ENCODE measurements around the gene LSM12.
"Not testable (repeated sequence)": the region's sequence is repeated elsewhere in the genome, so short reads cannot be mapped to it uniquely, and the experiment has no call there.

The LSM12 gene

DNA sequence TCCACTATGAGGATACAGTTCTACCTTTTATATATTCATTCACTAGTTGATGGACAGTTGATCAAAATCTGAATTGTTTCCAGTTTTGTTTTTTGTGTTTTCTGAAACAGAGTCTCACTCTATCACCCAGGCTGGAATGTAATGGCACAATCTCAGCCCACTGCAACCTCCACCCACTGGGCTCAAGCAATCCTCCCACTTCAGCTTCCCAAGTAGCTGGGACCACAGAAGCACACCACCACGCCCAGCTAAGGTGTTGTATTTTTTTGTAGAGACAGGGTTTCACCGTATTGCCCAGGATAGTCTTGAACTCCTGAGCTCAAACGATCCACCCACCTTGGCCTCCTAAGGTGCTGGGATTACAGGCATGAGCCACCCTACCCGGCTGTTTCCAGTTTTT, 21.0 kb downstream of the LSM12 start:
- DNase-seq = no peak

DNA sequence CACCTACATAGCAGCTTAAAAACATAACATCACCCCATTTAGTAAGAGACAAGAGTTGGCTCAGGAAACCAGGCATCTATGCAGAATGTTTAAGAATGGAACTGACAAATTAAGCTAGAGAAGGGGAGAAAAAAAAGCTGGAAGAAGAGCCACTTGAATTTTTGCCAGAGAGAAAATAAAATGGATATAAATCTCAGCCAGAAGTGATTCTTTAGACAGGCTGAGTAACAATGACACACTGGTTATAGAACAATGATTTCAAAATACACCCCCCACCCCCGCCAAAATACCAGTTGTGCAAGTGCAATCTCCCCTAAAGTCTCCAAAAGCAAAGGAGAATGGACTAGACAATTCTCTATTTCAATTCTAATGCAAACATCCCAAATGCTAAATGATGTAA, 22.4 kb downstream of the LSM12 start:
- no peak for DNase-seq

GRCh38 chr17:44043272-44043696, 23.2 kb downstream of the LSM12 start:
- peak in 3 of 58 donors; percentile 4 to 11 (median 4) for DNase-seq

DNA sequence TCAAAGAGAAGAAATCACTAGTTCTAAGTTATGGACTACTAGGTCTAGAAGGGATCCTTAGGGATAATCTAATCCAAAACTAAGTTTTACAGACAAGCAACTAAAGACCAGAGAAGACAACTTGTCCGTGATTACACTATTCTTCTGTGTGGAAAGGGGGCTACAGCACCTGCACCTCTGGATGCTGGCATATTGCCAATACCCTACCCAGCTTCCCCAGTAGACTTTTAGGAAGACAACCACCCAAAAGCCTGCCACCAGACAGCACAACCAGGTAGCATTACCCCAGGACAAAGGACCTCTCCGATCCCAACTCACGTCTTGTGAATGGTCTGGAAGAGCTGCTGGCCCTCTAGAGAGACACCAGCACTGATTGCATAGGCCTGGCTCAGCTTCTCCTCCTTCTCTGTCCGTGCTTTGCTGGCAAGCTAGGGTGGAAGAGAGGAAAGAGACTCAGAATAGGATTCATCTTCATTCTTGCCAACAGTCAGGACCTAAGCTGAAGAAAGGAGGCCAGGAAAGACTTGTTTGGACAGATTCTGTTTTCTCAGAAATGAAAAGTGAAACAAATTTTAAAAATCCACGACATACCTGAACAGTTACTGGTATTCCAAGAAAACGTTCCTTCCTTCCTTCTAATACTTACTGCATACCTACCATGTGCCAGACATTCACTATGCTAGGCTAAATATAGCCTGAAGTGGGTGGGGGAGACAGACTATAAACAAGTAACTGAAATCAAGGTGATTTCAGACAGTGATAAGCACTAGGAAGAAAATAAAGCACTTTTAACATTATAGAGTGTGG, 26.4 kb downstream of the LSM12 start:
- no peak for DNase-seq

DNA sequence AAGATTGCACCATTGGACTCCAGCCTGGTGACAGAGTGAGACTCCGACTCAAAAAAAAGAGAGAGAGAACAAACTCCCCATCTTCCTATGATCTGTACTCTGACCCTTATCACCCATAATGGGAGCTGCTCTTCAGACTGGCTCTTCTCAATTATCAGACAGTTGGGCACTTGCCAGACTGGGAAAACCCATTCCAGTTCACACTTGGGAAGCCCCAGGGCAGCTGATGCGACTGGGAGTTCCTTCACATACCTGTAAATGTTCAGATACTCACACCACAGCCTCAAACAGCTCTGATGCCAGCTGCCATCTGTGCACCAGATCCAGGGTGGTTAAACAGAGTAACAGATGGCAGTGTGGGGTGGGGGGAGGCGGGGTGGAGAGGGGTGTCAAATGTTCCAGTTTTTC, 27.9 kb downstream of the LSM12 start:
- DNase-seq = peak in 25 of 58 donors; percentile 8 to 64 (median 34)

GRCh38 chr17:44037471-44037870, 29.0 kb downstream of the LSM12 start:
- no peak for DNase-seq

- DNase-seq = not testable (repeated sequence)
Observed at GRCh38 chr17:44034688-44035087, 31.8 kb downstream of the LSM12 start.

- no peak for DNase-seq
Observed at GRCh38 chr17:44033861-44034408, 32.5 kb downstream of the LSM12 start.

DNA sequence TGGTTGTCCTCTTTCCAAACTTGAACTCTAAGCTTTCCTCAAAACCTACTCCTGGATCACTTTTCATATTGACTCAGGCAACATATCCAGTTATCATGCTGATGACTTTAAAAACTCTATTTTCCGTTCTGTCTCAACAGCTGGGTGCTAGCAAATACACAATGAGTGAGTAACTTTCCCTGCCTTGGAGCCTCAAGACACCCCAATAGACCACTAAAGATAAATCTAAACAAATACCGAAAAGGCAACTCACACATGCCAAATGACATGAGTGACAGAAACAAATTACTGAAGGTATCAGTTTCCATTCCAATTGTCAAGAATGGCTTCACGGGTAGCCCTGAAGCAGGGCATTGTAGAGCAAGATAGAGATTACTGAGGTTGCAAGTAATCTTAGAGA, 36.0 kb downstream of the LSM12 start:
- DNase-seq = no peak

- DNase-seq = no peak
Observed at GRCh38 chr17:44029736-44030135, 36.7 kb downstream of the LSM12 start.

DNA sequence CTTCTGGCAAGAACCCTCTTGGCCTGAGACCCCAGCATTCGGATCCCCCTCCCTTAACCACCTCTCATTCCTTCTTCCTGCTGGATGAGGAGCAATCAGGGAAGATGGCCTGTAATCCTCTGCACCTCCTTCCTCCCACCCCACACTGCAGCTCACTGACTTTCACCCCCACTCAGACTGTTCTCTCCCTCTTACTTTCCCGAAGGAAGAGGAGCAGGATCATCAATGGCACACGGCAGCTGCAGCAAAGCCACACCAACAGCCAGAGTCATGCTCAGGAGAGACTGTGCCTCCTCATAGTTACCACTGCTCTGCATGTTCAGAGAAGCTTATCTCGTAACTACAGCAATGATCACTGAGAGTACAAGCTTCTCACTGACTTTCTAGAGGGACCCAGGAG, 41.6 kb downstream of the LSM12 start:
- DNase-seq = peak in 1 of 58 donors; percentile 2

DNA sequence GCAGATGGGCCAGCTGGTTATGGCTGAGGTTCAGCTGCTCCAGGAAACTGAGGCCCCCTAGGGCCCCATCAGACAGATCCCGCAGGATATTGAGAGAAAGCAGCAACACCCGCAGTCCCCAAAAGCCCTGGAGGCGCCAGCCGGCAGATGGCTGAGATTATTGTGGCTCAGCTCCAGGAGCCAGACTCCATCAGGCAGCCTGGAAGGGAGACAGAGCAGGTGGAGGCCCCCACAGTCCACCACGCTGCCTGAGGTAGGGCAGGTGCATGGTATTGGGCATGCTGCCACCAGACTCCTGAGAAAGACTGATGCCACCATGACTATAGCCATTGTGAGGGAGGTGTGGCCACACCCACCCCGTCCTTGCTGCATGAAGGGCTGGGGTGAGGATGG, 42.2 kb downstream of the LSM12 start:
- DNase-seq = peak in 12 of 58 donors; percentile 8 to 30 (median 16)

DNA sequence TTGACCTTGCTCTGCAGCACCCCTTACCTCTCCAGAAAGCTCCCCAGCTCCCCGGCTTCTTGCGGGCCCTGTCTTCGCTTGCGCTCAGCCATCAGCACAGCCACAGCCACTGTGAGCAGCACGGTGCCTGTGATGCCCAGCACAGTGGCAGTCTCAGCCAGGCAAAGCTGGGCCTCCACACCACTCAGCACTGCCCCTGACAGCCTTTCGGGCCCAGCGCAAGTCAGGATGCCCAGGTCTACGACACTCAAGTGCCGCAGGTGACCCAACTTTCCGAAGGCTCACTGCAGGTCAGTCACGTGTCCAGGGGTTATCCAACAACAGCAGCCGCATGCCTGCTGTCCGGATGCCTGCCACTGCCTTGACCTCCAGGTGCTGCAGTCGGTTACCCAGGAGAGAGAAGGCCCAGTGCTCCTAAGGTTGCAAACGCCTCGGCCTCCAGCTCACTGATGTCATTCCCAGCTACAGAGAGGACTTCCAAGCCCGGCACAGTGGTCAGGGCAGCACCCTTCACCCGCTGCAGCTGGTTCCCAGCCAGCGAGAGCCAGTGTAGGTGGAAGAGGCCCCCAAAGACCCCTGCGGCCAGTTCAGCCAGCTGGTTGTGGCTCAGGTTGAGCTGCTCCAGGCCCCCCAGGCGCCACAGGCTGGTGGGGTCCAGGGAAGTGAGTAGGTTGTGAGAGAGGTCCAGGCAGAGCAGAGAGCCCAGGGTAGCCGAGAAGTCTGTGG, 42.8 kb downstream of the LSM12 start:
- DNase-seq = no peak

DNA sequence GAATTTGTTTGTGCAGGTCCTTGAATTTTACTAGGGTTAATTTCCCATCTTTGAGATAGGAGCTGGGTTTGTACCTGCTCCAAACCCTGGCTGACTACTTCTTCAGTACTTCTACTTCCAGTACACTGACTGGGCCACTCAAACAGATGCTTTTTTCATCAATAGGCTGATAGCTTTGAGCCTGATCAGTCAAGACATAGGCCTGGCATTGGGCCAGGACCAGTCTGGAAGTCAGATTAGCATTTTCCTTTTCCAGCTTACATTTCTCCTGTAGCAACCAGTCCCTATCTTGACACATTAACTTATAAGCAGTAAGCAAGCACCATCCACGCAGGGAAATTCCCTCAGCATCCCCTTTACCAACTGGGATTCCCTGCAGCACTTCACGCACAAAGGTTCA, 44.2 kb downstream of the LSM12 start:
- DNase-seq = no peak

DNA sequence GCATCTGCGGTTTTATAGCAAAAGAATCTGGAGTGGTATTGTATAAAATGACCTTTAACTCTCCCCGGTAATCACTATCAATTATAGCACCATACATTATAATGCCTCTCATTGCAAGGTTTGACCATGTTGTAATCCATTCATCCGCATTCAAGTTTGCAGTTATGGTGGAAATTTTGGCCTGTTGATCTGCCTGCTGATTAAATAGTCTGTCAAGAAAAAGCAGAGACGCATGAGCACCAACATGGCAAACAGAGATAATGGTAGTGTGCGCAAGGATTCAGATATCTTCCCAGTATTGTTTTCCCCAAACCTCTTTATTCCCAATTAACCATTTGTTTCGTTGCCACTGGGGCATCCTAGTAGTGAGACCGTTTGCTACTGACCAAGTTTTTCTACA, 45.2 kb downstream of the LSM12 start:
- DNase-seq = not testable (repeated sequence)

DNA sequence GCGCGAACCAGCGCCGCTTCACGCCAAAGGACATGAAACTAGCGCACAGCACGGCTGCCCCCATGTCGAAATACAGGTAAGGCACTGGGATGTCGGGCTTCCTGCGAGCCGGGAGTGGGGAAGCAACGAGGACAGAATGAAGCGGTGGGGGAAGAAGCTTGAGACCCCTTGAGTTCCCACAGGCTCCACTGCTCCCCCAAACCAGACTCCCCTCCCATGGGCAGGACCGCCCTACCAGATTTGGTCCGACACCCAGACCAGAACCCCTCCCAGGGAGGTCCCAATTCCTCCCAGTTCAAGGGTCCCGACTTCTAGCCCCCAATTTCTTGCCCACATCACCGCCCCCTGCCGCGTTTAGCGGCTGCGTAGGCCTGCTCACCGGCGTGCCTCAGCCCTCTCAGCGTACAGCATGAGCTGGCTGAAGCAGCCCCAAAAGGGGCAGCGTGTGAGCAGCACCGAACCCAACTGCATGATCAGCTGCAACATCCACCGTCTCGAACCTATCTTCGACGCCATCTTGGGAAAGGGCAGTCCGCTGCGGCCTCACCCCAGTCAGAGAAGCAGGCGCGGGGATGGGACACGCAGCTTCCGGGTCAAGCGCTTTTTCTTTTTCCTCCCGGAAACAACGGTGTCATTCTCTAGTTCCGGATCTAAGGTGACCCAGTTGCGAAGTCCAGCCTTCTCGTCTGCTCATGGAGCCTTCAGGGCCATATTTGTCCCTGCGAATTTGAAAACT, 51.9 kb downstream of the LSM12 start, which contains the start of gene TMEM101:
Gene TMEM101, minus strand, starts transcription at position 527 of the 736 bp plus-strand sequence. Its CDS starts 11 bp downstream, at position 516.
- DNase-seq = peak; percentile 50 to 96 (median 84)

GRCh38 chr17:44014133-44014436, 52.4 kb downstream of the LSM12 start:
- DNase-seq = peak in 3 of 58 donors; percentile 14 to 61 (median 26)

- no peak for DNase-seq
Observed at GRCh38 chr17:44012874-44013273, 53.6 kb downstream of the LSM12 start.

DNA sequence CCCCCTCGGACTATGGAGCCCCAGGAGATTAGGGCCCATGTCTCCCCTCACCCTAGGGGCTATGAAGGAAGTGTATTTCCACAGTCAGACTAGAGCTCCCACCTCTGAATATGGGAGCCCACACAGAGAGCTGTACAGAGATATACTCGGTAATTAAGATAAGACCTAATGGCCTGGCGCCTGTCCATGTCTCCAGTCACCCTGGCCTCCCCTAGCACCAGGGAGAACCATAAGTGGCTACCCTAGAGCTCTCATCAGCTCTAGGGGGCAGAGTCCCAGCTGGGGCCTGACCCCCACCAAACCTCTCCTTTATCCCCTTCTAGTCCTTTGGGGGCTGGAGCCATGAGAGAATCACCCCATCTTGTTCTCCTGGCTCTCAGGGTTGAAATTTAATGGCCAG, 54.1 kb downstream of the LSM12 start:
- no peak for DNase-seq

DNA sequence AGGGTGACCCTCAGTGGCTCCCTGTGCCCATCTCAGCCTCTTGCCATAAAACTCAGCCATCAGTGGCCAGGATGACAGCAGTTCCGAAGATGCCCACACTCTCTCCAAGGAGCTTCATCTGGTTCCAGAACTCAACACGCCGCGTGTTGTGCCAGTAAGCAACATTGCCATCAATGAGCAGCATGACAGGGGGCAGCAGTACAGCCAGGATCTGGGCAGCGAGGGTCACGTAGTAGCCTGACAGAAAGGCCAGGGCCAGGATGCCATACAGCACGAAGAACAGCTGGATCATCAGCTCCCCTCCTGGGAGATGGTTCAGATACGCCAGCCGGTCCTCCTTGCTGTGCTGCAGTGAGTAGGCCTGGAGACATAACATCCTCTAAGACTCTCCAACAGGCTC, 54.6 kb downstream of the LSM12 start:
- no peak for DNase-seq

GRCh38 chr17:44010966-44011647, 55.4 kb downstream of the LSM12 start:
- no peak for DNase-seq
